ENCODE results near the gene SLC25A18. TPM values are rescaled to one million over a fixed set of nuclear protein-coding genes. Genes with fewer than 3 reads are reported as not detected.

Gene SLC25A18
- total RNA-seq, 3 donors from 2014 or later, result 6.6 to 18.7 (median 14.7) TPM

- H3K4me1 ChIP-seq, result no peaks in the 10 kb centered on the region
- H3K36me3 ChIP-seq, result no peaks in the 10 kb centered on the region
- H3K27ac ChIP-seq, result peak overlapping the region; percentile 83 to 93
- H3K27me3 ChIP-seq, result no peaks in the 10 kb centered on the region
- peak overlapping the region; percentile 21 to 65 (median 43) for H3K4me3 ChIP-seq
- intact Hi-C loops (cut with DNase I; ENCODE audit: low total_unique reads), result no loop called here
- no peaks in the 10 kb centered on the region for H3K9me3 ChIP-seq
- TF ChIP-seq POLR2A (IDR thresholded peaks at IDR 0.05) (no peak), CTCF (IDR thresholded peaks at IDR 0.05) (no peak), POLR2AphosphoS5 (IDR thresholded peaks at IDR 0.05) (peak; percentile 79 to 98 (median 89))
- peak; percentile 71 to 72 for DNase-seq (ENCODE audit: low spot score in 2 of 2)
Measured at GRCh38 chr22:17570851-17571631, 7.7 kb downstream of the SLC25A18 start.

GRCh38 chr22:17575151-17575550, 11.9 kb downstream of the SLC25A18 start:
- DNase-seq (ENCODE audit: low spot score in 2 of 2), result no peak
- no peaks in the 10 kb centered on the region for H3K4me1 ChIP-seq
- no peaks in the 10 kb centered on the region for H3K27me3 ChIP-seq
- H3K4me3 ChIP-seq, result no peak overlapping the region
- TF ChIP-seq CTCF (IDR thresholded peaks at IDR 0.05) (no peak), POLR2A (IDR thresholded peaks at IDR 0.05) (no peak), POLR2AphosphoS5 (IDR thresholded peaks at IDR 0.05) (no peak)
- H3K36me3 ChIP-seq, result no peaks in the 10 kb centered on the region
- H3K27ac ChIP-seq, result no peak overlapping the region
- no peaks in the 10 kb centered on the region for H3K9me3 ChIP-seq
- intact Hi-C loops (cut with DNase I; ENCODE audit: low total_unique reads), result no loop called here

- no peak overlapping the region for H3K4me3 ChIP-seq
- H3K4me1 ChIP-seq, result no peaks in the 10 kb centered on the region
- intact Hi-C loops (cut with DNase I; ENCODE audit: low total_unique reads), result no loop called here
- H3K9me3 ChIP-seq, result no peaks in the 10 kb centered on the region
- no peaks in the 10 kb centered on the region for H3K36me3 ChIP-seq
- no peaks in the 10 kb centered on the region for H3K27me3 ChIP-seq
- no peak for DNase-seq (ENCODE audit: low spot score in 2 of 2)
- TF ChIP-seq CTCF (IDR thresholded peaks at IDR 0.05) (no peak), POLR2A (IDR thresholded peaks at IDR 0.05) (no peak), POLR2AphosphoS5 (IDR thresholded peaks at IDR 0.05) (no peak)
- H3K27ac ChIP-seq, result no peak overlapping the region
Measured at GRCh38 chr22:17575681-17576080, 12.4 kb downstream of the SLC25A18 start.

GRCh38 chr22:17576470-17576869, 13.2 kb downstream of the SLC25A18 start:
- Histone ChIP-seq H3K27ac (peak overlapping the region; percentile 36 to 43), H3K27me3 (no peaks in the 10 kb centered on the region), H3K36me3 (no peaks in the 10 kb centered on the region), H3K4me3 (no peak overlapping the region), H3K4me1 (no peaks in the 10 kb centered on the region), H3K9me3 (no peaks in the 10 kb centered on the region)
- TF ChIP-seq POLR2A (IDR thresholded peaks at IDR 0.05) (no peak), POLR2AphosphoS5 (IDR thresholded peaks at IDR 0.05) (peak in 1 of 3 donors; percentile 15)
- intact Hi-C loops (cut with DNase I; ENCODE audit: low total_unique reads), result no loop called here
- peak in 1 of 2 donors; percentile 69 for DNase-seq (ENCODE audit: low spot score in 2 of 2)

- Histone ChIP-seq H3K4me1 (no peaks in the 10 kb centered on the region), H3K27ac (peak overlapping the region; percentile 34 to 43), H3K36me3 (no peaks in the 10 kb centered on the region), H3K27me3 (no peaks in the 10 kb centered on the region), H3K4me3 (no peak overlapping the region), H3K9me3 (no peaks in the 10 kb centered on the region)
- intact Hi-C loops (cut with DNase I; ENCODE audit: low total_unique reads), result no loop called here
- peak; percentile 56 to 62 for DNase-seq (ENCODE audit: low spot score in 2 of 2)
- TF ChIP-seq POLR2AphosphoS5 (IDR thresholded peaks at IDR 0.05) (no peak), POLR2A (IDR thresholded peaks at IDR 0.05) (no peak), CTCF (IDR thresholded peaks at IDR 0.05) (no peak)
Measured at GRCh38 chr22:17578136-17578754, 14.9 kb downstream of the SLC25A18 start.
